Subcutaneous adipose tissue (tissue), 4 donors: ENCODE data around the gene FIZ1. TPM values are rescaled to one million over a fixed set of nuclear protein-coding genes. Genes with fewer than 3 reads are reported as not detected.

Source experiments
- total RNA-seq, 4 donors: library from RNA; depleted of rRNA; stranded (reverse); fragments of >200 nt; gene quantifications; one replicate each; pipeline ENCODE4 v1.1.0, GENCODE V29; 2016
- TF ChIP-seq, protein P1 (sequence below): fragments of 450-650 bp; IDR thresholded peaks from one replicate; pipeline ENCODE4 v1.5.1; 2016; ENCODE audit warnings: low read depth, mild to moderate bottlenecking, control low read depth, antibody characterized with exemption, moderate library complexity

Gene FIZ1, protein sequence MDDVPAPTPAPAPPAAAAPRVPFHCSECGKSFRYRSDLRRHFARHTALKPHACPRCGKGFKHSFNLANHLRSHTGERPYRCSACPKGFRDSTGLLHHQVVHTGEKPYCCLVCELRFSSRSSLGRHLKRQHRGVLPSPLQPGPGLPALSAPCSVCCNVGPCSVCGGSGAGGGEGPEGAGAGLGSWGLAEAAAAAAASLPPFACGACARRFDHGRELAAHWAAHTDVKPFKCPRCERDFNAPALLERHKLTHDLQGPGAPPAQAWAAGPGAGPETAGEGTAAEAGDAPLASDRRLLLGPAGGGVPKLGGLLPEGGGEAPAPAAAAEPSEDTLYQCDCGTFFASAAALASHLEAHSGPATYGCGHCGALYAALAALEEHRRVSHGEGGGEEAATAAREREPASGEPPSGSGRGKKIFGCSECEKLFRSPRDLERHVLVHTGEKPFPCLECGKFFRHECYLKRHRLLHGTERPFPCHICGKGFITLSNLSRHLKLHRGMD
- total RNA-seq, result 10 to 100 TPM in 1 of 4 donors, 1 to 10 TPM in 3; 1.8 to 12.1 (median 2.7) TPM

DNA sequence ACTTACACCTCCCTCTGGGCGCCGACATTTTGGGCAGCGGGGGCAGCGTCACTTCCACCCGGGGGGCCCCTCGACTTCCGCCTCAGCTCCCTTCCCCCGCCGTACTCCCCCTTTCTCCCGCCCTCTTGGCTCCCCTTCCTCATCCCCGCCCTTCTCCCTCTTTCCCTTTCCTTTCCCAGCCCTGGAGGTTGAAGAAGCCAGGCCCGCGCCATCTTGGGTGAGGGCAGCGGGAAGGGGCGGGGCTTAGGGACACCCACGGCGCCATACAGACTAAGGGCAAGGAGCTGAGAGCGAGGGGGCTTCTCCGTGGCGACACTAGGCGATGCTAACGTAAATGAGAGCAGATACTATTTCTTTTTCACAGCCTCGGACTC lies at the start of gene FIZ1:
Gene FIZ1, minus strand, starts transcription at position 50 of the 374 bp plus-strand sequence. CDS start 1,652 bp downstream, outside the sequence.
- TF ChIP-seq, protein P1, sequence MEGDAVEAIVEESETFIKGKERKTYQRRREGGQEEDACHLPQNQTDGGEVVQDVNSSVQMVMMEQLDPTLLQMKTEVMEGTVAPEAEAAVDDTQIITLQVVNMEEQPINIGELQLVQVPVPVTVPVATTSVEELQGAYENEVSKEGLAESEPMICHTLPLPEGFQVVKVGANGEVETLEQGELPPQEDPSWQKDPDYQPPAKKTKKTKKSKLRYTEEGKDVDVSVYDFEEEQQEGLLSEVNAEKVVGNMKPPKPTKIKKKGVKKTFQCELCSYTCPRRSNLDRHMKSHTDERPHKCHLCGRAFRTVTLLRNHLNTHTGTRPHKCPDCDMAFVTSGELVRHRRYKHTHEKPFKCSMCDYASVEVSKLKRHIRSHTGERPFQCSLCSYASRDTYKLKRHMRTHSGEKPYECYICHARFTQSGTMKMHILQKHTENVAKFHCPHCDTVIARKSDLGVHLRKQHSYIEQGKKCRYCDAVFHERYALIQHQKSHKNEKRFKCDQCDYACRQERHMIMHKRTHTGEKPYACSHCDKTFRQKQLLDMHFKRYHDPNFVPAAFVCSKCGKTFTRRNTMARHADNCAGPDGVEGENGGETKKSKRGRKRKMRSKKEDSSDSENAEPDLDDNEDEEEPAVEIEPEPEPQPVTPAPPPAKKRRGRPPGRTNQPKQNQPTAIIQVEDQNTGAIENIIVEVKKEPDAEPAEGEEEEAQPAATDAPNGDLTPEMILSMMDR, result no peak

DNA sequence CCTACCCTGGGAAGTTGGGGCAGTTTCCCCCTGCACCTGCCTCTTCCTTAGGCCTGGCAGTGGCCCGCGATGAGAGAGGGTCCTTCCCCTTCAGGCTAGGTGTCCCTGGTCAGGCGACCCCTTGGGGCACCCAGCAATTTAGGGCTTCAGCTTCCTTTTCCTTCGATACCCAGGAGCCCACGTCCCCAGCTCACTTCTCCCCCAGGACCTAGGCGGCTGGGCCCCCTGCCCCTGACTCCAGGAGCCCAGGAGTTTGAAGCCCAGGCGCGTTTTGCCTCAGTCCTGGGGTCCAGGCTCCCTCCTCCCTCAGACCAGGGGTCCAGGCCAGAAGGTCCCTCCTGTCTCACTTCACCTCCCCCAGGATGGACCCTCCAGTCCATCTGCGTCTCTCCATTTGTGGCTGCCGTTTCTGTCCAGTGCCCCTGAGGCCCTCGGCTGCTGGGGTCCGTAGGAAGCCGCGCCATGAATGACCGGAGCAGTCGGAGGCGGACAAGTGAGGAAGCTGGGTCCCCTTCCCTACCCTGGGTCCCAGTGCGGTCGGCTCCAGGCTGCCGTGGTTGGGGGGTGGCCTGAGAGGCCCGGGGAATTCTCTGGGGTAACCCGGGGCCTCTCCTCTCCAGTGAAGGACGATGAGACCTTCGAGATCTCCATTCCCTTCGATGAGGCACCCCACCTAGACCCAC lies 49.4 kb upstream of the FIZ1 start:
- TF ChIP-seq, protein P1, result no peak

DNA sequence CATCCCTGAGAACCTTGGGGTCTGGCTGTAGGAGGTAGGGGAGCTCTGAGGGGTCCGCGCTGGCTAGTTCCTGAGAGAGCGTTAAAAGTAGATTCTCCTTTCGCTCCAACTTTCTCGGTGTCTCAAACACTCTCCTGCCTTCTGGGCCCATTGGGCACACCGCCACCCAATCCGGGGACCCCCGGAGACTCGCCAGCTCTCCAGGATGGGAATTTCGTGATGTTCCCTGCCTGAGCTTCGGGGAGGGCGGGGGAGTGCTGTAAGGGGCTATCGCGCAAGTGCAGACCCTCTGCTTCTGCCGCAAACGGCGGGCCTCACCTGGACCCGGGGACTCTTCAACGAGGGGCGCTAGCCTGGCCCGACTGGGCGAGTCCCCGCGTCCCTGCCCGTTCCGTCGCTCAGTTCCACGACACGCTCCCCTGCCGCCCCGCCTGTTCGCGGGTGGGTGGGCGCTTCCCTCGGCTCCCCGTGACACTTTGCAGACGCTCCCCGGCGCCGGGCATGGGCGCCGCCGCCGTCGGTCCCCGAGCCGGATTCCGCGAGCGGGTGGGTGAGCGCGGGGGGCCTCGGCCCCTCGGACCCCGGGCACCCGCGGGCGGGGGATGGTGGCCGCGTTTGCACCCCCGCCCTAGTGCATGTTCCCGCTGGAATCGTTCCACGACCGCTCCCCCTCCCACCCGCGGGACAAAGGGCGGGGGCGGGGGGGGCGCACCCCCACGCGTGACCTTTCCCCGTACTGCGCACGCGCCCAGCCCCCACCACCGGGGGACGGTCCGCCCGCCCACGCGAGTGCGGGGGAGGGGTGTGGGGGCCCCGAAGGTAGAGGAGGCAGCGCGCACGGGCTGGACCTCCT lies 48.6 kb upstream of the FIZ1 start, which contains the start of gene CCDC106:
Gene CCDC106, plus strand, starts transcription at position 481 of the 853 bp plus-strand sequence. CDS start 835 bp downstream, outside the sequence.
- TF ChIP-seq, protein P1, result no peak

DNA sequence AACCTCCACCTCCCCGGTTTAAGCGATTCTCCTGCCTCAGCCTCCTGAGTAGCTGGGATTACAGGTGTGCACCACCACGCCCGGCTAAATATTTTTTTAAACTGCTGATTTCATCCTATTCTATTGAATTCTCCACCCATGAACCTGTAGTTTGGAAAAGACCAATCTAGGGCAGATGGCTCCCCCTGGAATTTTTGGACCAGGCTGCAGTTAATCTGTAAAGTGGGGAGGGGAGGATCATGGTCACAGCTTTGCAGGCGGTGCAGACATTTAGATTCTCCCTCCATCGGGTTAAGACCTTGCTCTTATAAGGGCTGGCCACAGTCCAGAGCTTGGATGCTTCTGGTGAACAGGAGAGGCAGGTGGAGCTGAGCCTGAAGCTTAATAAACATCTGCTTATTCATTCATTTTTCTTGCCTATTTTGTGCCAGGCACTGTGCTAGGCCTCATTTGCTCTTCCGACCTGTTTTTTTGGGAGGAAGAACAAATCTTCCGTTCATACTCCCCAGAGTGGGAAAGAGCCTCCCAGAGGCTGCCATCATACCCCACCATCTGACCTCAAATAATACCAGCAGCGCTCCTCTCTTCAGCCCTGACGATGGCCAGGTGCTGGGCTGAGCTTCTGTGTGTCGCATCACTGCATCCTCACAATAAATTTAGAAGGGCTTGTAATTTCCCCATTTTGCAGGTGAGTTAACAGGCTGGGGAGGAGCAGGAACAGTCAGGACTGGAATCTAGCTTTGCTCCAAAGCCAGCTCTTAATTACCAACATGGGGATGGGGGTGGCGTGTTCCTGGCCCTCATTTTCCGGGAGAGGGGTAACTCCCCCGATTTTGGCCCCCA lies 47.8 kb upstream of the FIZ1 start:
- TF ChIP-seq, protein P1, result no peak

DNA sequence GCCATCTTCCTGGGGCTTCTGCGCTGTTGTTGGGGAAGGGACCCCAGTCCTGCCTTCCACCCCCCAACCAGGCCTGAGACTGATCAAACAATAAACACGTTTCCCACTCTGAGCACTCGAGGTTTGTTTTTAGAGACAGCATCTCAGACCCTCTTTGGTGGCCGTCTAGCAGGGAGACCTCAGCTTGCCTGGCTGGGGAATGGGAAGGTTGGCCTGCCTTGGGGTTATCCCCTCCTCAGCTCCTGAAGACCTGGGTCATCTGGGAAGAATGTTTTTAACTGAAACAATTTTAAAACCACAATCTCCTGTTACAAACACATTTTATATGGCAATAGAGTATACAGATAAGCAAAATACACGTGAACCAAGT lies 46.2 kb upstream of the FIZ1 start:
- TF ChIP-seq, protein P1, result no peak

DNA sequence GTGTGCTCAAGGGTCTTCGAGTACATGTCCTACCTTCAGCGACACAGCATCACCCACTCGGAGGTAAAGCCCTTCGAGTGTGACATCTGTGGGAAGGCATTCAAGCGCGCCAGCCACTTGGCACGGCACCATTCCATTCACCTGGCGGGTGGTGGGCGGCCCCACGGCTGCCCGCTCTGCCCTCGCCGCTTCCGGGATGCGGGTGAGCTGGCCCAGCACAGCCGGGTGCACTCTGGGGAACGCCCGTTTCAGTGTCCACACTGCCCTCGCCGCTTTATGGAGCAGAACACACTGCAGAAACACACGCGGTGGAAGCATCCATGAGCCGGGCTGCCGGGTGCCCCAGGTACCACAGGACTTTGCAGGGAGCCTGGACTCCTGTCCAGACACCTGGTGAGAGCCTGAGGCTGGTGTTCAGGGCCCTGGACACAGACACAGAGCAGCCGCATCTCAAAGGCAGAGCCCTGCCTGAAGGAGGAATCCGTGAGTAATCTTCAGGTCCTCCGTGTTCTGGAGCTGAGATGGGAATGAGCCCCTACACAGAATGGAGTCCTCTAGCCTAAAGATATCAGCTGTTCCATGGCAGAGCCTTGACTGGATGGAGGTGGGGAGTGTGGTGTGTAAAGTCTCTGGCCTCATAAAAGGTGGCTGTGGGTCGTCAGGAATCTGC lies 45.7 kb upstream of the FIZ1 start:
- TF ChIP-seq, protein P1, result no peak
